ENCODE results near the gene PNPLA7. TPM values are rescaled to one million over a fixed set of nuclear protein-coding genes. Genes with fewer than 3 reads are reported as not detected.

The PNPLA7 gene
- total and polyA plus RNA-seq, 2 of the 13 experiments (the other 11 are each of a cell fraction or from before 2014, with no cell fraction given), result 0.42 to 1.5 TPM

DNA sequence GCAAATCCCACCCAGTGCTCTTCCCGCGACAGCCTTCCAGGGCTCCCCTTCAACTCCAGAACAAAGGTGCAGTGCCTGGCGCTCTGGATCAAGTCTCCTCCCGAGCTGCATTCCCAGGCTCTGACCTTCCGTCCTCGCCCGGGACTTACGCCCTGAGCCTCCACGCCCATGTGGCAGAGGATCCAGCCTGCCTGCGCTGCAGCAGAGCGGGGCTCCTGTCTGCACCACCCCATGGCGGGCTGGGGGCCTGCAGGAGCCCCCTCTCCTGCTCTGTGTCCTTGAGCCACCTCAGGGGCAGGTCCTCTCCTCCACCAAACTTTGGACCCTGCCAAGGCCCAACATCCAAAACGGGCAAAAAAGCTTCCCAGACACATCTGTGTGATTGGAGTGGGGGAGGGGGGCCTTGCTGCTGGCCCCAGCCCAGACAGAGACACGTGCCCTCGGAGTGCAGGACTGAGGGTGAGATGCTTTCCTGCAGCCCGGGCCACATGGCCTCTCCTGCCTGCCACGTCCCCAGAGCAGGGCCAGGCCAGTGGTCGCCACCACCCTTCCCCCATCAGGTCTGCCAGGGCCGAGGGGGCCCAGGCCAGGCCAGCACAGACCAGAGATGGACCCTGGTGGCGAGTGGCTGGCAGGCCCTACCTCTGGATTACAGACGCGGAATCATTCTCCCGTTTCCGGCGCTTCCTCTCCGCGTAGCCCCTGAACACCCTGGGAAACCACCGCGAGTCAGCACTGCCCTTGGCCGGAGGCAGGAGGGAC is 95.4 kb downstream of the PNPLA7 start (continued):
- TF ChIP-seq ZNF318 (CRISPR knock-in tag; IDR thresholded peaks at IDR 0.05) (peak; percentile 21; the same call in 1 of the 2 replicates), ZSCAN9 (CRISPR knock-in tag; IDR thresholded peaks at IDR 0.05; ENCODE audit: borderline replicate concordance) (peak; percentile 88; the same call in 1 of the 2 replicates), ZNF605 (CRISPR knock-in tag; IDR thresholded peaks at IDR 0.05) (peak; percentile 87), PAX8 (CRISPR knock-in tag; IDR thresholded peaks at IDR 0.05; ENCODE audit: borderline replicate concordance) (no peak), ADNP (CRISPR knock-in tag; IDR thresholded peaks at IDR 0.05) (no peak), ZNF101 (CRISPR knock-in tag; IDR thresholded peaks at IDR 0.05; ENCODE audit: borderline replicate concordance, low read depth) (no peak), PHF20 (CRISPR knock-in tag; IDR thresholded peaks at IDR 0.05) (0 out of 2 replicates have a peak, but pooled peaks have one; percentile 37), AGO1 (IDR thresholded peaks at IDR 0.05; ENCODE audit: low read depth, low read length, poor library complexity, severe bottlenecking) (no peak), GTF2F1 (IDR thresholded peaks at IDR 0.05; ENCODE audit: low read length) (no peak), PRPF4 (IDR thresholded peaks at IDR 0.05; ENCODE audit: low read depth, low read length, poor library complexity, severe bottlenecking) (no peak), ZSCAN25 (CRISPR knock-in tag; IDR thresholded peaks at IDR 0.05) (peak; percentile 86; the same call in 1 of the 2 replicates), ZNF33A (CRISPR knock-in tag; IDR thresholded peaks at IDR 0.05; ENCODE audit: borderline replicate concordance) (no peak), REXO4 (CRISPR knock-in tag; IDR thresholded peaks at IDR 0.05; ENCODE audit: borderline replicate concordance) (peak; percentile 89; the same call in 1 of the 2 replicates), NCOA1 (CRISPR knock-in tag; IDR thresholded peaks at IDR 0.05) (0 out of 2 replicates have a peak, but pooled peaks have one; percentile 89), GTF3A (CRISPR knock-in tag; conservative IDR thresholded peaks at IDR 0.05) (no peak), GRHL1 (CRISPR knock-in tag; conservative IDR thresholded peaks at IDR 0.05) (no peak), HDAC1 (CRISPR knock-in tag; IDR thresholded peaks at IDR 0.05) (peak; percentile 88)

Data from HepG2 (cell line).